Natural killer cell (primary cell): ENCODE results near the gene SLC25A1. TPM values are rescaled to one million over a fixed set of nuclear protein-coding genes. Genes with fewer than 3 reads are reported as not detected.

Experiments used
- ATAC-seq, 3 donors: fragments of 150-1000 bp in 2 of 3; fragments of 200-7000 bp in 1 of 3; cut with Tn5 transposase; 1 replicate in 1 of 3; 2 replicates in 2 of 3; pipeline ENCODE4 v1.10.0; 2021; ENCODE audit warnings: mild to moderate bottlenecking in 2 of 3, moderate library complexity in 2 of 3
- DNase-seq, 2 donors: peaks; one replicate each; pipeline versions ENCODE4 v3.0.0 to v3.0.0-alpha.2; 2013 to 2021; ENCODE audit warnings: mixed read lengths in 1 of 2
- H3K27ac ChIP-seq: one replicate; pipeline ENCODE4 v1.5.1; 2013; ENCODE audit warnings: mild to moderate bottlenecking, low read length
- H3K27me3 ChIP-seq: one replicate; pipeline ENCODE4 v1.6.1; 2013; ENCODE audit warnings: low read length; ENCODE audit not compliant: control insufficient read depth, insufficient read depth
- H3K36me3 ChIP-seq: one replicate; pipeline ENCODE4 v1.6.1; 2013; ENCODE audit warnings: low read length; ENCODE audit not compliant: control insufficient read depth, insufficient read depth
- H3K4me1 ChIP-seq: one replicate; pipeline ENCODE4 v1.6.1; 2013; ENCODE audit warnings: low read length; ENCODE audit not compliant: control insufficient read depth, insufficient read depth
- H3K4me3 ChIP-seq: one replicate; pipeline ENCODE4 v1.5.1; 2013; ENCODE audit warnings: low read length
- H3K9me3 ChIP-seq: one replicate; pipeline ENCODE4 v1.6.1; 2013; ENCODE audit warnings: low read length; ENCODE audit not compliant: control insufficient read depth, insufficient read depth
- H3K27ac Mint-ChIP-seq, 2 donors: one replicate each; pipeline ENCODE4 v1.8.0; 2022; ENCODE audit warnings: mild to moderate bottlenecking in 2 of 2, mixed read lengths in 2 of 2, moderate library complexity in 1 of 2
- H3K27me3 Mint-ChIP-seq, 2 donors: one replicate each; pipeline ENCODE4 v1.8.0; 2022; ENCODE audit warnings: low read depth in 2 of 2, mixed read lengths in 2 of 2
- H3K36me3 Mint-ChIP-seq: one replicate; pipeline ENCODE4 v1.8.0; 2022; ENCODE audit warnings: mixed read lengths
- H3K4me1 Mint-ChIP-seq, 2 donors: one replicate each; pipeline ENCODE4 v1.8.0; 2022; ENCODE audit warnings: mixed read lengths in 2 of 2
- H3K4me3 Mint-ChIP-seq: one replicate; pipeline ENCODE4 v1.8.0; 2022; ENCODE audit warnings: mild to moderate bottlenecking, moderate library complexity, mixed read lengths
- H3K9me3 Mint-ChIP-seq, 2 donors: one replicate each; pipeline ENCODE4 v1.8.0; 2022; ENCODE audit warnings: mixed read lengths in 2 of 2
- WGBS: methylation state at CpG from one replicate; pipeline ENCODE4 v1.1.7; 2013; ENCODE audit warnings: missing lambda C conversion rate; ENCODE audit not compliant: insufficient coverage; 5-methylcytosine and 5-hydroxymethylcytosine counted together
- intact Hi-C: fragments of 100-400 bp; cut with micrococcal nuclease; formaldehyde crosslinking; loops from one replicate; pipeline ENCODE4 v1.14.2; 2022
- total RNA-seq, 4 donors: library from RNA; stranded (reverse); fragments of 120-200 nt in 1 of 4; gene quantifications; one replicate each; pipeline versions ENCODE4 v1.2.3 to v1.2.4, GENCODE V29; 2013 to 2022
- TF ChIP-seq, protein P1 (sequence below): fragments of 200-600 bp; IDR thresholded peaks from one replicate; pipeline ENCODE4 v1.8.0; 2022; ENCODE audit warnings: antibody characterized with exemption

Gene SLC25A1
- total RNA-seq, 3 donors from 2014 or later (not counting 1 experiment from before 2014, with no cell fraction given): 24.8 to 29.6 (median 26.9) TPM

DNA sequence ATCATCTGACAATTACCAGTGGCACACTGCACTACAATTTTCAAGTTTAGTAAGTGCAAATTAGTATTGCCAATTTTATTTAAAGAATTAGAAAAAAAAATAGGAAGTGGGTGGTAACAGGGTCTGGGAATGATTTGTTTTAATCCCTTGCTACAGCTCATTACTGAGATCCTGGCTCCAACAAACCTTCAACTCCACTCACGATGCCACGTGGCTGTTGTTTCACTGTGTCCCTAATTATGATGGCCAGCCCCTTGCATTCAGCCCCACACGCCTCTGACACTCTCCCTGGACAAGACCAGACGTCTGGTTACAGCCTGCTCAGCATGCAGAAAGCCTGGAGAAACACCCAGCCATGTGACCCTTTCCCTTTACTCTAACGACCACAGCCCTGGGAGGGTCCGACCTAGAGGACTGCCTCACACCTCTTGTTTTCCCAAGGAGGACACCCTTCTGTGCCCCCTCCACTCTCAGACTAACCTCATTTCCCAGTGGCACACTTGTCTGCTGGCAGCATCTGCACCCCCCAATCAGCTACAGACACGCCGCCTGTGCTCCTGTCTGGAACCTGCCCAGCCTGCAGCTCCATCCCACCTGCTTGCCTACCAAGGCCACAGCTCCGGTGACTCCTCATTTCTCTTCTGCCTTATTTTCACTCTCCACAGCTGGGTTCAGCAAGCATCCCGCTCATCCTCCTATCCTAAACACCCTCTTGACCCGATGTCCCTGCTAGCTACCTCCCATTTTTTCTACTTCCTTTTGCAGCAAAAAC, 18.5 kb upstream of the SLC25A1 start:
- WGBS: 91% methylated on average over 11 of the region's 11 CpGs
- Mint-ChIP-seq H3K36me3 (no peaks in the 10 kb centered on the region), H3K27me3 (peaks cover 0 to 9% of the 10 kb centered on the region in 2 donors), H3K4me3 (peak overlapping the region; percentile 35), H3K9me3 (no peaks in the 10 kb centered on the region), H3K4me1 (peaks cover 17 to 30% of the 10 kb centered on the region in 2 donors), H3K27ac (peak overlapping the region in 1 of 2 donors; percentile 44)
- ATAC-seq: no peak
- H3K36me3 ChIP-seq: no peaks in the 10 kb centered on the region
- no peak overlapping the region for H3K4me3 ChIP-seq
- H3K27me3 ChIP-seq: no peaks in the 10 kb centered on the region
- H3K9me3 ChIP-seq: no peaks in the 10 kb centered on the region
- TF ChIP-seq, protein P1, sequence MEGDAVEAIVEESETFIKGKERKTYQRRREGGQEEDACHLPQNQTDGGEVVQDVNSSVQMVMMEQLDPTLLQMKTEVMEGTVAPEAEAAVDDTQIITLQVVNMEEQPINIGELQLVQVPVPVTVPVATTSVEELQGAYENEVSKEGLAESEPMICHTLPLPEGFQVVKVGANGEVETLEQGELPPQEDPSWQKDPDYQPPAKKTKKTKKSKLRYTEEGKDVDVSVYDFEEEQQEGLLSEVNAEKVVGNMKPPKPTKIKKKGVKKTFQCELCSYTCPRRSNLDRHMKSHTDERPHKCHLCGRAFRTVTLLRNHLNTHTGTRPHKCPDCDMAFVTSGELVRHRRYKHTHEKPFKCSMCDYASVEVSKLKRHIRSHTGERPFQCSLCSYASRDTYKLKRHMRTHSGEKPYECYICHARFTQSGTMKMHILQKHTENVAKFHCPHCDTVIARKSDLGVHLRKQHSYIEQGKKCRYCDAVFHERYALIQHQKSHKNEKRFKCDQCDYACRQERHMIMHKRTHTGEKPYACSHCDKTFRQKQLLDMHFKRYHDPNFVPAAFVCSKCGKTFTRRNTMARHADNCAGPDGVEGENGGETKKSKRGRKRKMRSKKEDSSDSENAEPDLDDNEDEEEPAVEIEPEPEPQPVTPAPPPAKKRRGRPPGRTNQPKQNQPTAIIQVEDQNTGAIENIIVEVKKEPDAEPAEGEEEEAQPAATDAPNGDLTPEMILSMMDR: no peak
- no peak overlapping the region for H3K27ac ChIP-seq
- intact Hi-C loops: no loop called here
- no peak for DNase-seq
- H3K4me1 ChIP-seq: peaks cover 14% of the 10 kb centered on the region

DNA sequence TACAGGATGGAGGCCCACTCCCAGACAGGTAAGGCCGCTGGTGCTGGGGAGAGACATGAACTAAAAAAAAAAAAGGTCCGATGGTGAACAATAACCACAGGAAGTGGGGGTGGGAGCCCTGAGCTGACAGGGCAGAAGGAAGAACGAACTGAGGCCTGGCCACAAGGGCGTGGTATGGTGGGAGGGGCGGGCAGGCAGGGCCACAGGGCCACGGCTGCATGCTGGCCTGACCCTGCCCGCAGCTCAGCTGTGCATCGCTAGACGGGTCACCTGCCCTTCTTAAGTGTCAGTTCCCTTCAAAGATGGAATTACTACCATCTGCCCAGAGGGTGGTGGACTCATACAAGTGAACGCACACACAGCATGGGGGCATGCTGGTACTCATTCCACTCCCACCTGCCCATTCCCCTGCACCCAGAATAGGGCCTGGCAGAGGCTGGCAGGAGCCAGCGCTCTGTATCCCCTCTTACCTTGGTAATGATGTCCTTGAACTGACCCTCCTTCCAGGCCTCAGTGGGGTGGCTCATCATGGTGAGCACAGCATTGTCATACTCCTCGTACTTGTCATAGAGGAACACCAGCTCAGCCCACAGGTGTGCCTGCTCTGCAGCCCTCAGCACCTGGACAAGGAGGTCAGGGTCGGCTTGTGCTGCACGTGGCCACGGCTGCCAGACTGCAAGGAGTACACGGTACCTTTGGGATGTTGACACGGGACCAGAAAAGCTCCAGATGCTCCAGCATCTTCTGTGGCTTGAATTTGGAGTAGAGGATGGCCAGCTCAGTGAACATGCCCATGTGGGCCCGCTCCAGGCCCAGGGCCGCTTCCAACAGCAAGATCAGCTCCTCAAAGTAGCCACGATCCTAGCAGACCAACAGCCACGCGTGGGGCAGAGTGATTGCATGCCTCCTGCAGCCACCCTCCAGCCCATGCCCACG, 17.5 kb upstream of the SLC25A1 start:
- H3K4me3 Mint-ChIP-seq: peak overlapping the region; percentile 55
- TF ChIP-seq, protein P1: no peak
- no peaks in the 10 kb centered on the region for H3K36me3 Mint-ChIP-seq
- H3K36me3 ChIP-seq: no peaks in the 10 kb centered on the region
- H3K27me3 ChIP-seq: no peaks in the 10 kb centered on the region
- H3K4me1 ChIP-seq: peaks cover 14% of the 10 kb centered on the region
- ATAC-seq (peak; percentile 19 to 61 (median 49)), DNase-seq (no peak)
- peak overlapping the region; percentile 9 to 76 for H3K27ac Mint-ChIP-seq
- no peak overlapping the region for H3K4me3 ChIP-seq
- no peak overlapping the region for H3K27ac ChIP-seq
- WGBS: 62% methylated on average over 23 of the region's 23 CpGs
- H3K4me1 Mint-ChIP-seq: peaks cover 17 to 30% of the 10 kb centered on the region in 2 donors
- intact Hi-C loops: no loop called here
- no peaks in the 10 kb centered on the region for H3K9me3 ChIP-seq
- H3K9me3 Mint-ChIP-seq: no peaks in the 10 kb centered on the region
- H3K27me3 Mint-ChIP-seq: peaks cover 0 to 6% of the 10 kb centered on the region in 2 donors

DNA sequence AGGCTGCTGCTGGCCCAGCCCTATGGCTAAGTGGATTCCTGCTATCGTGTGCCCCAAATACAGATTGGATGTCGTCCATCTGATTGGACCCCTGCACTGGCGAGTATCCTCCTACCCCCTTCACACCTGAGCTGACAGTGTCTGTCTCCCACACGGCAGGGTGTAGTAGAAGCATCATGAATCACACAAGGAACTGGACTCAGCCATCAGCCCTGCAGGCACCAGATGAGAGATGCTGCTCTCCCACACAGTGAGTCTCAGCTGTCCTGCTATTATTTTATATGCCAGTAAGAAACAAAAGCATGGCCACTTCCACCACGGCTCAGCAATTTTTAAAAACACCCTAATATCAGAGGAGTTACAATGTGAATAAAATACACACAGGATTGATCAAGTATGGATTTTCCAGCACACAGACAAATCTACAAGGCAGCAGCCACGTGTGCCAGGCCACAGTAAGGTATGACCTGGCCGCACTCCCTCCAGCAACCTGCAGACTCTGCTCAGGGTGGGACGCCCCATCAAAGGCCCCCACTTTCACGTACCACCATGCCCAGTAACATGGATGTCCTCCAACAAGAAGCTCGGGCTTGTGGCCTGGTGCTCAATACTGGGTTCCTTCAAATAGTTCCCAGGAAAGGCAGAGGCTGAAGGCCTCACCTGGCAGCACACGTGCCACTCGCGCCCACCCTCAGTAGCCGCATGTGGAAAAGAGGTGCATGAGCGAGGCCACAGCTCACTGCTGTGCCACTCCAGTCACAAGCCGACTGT, 16.4 kb upstream of the SLC25A1 start:
- Mint-ChIP-seq H3K9me3 (no peaks in the 10 kb centered on the region), H3K4me3 (peak overlapping the region; percentile 55), H3K4me1 (peaks cover 17 to 30% of the 10 kb centered on the region in 2 donors), H3K36me3 (no peaks in the 10 kb centered on the region), H3K27ac (peak overlapping the region; percentile 9 to 76), H3K27me3 (peaks cover 0 to 6% of the 10 kb centered on the region in 2 donors)
- no peaks in the 10 kb centered on the region for H3K36me3 ChIP-seq
- WGBS: 93% methylated on average over 16 of the region's 16 CpGs
- DNase-seq (no peak), ATAC-seq (no peak)
- no peak overlapping the region for H3K27ac ChIP-seq
- intact Hi-C loops: no loop called here
- no peaks in the 10 kb centered on the region for H3K27me3 ChIP-seq
- TF ChIP-seq, protein P1: no peak
- no peak overlapping the region for H3K4me3 ChIP-seq
- H3K9me3 ChIP-seq: no peaks in the 10 kb centered on the region
- peaks cover 14% of the 10 kb centered on the region for H3K4me1 ChIP-seq
